Left ventricle myocardium inferior (tissue), 1 donor: Measurements from ENCODE around the gene PRCC. TPM values are rescaled to one million over a fixed set of nuclear protein-coding genes. Genes with fewer than 3 reads are reported as not detected.
A peak's percentile ranks its signal among the peaks of the same experiment; 100 is the strongest.

ENCODE experiments used
- DNase-seq: peaks from one replicate; pipeline ENCODE4 v3.0.0-alpha.2; 2020
- H3K27ac ChIP-seq: fragments of 200-600 bp; replicated peaks from 2 replicates; pipeline ENCODE4 v1.8.0; 2021
- H3K27me3 ChIP-seq: fragments of 200-600 bp; 2 replicates; pipeline ENCODE4 v1.8.0; 2021; ENCODE audit warnings: low read depth
- H3K36me3 ChIP-seq: fragments of 200-600 bp; 2 replicates; pipeline ENCODE4 v1.8.0; 2021
- H3K4me1 ChIP-seq: fragments of 200-600 bp; 2 replicates; pipeline ENCODE4 v1.8.0; 2021
- H3K4me3 ChIP-seq: fragments of 200-600 bp; 2 replicates; pipeline ENCODE4 v1.8.0; 2021; ENCODE audit warnings: mild to moderate bottlenecking, moderate library complexity
- H3K9me3 ChIP-seq: fragments of 200-600 bp; replicated peaks from 2 replicates; pipeline ENCODE4 v1.8.0; 2021
- CTCF ChIP-seq: fragments of 200-600 bp; IDR thresholded peaks from 2 replicates; pipeline ENCODE4 v1.8.0; 2021; ENCODE audit warnings: antibody characterized with exemption, mild to moderate bottlenecking, borderline replicate concordance
- intact Hi-C: fragments of 100-400 bp; cut with micrococcal nuclease; formaldehyde crosslinking; loops from one replicate; pipeline ENCODE4 v1.11.0; 2022
- total RNA-seq: library from RNA; stranded (reverse); fragmentation: NEBNext Ultra II Directional; extraction: Animal tissue kit (Norgen Biotek cat#: 25700); gene quantifications from one replicate; pipeline ENCODE4 v1.2.1, GENCODE V29; 2021
- donor health status: DM: no; HTN: yes; CAD: no; lungs with severe emphysema.

Gene PRCC
- total RNA-seq, 1 donor from 2014 or later = 36.3 TPM

GRCh38 chr1:156803086-156803851 lies 35.9 kb downstream of the PRCC start:
- Histone ChIP-seq H3K9me3 (no peaks in the 10 kb centered on the region), H3K36me3 (peaks cover 30% of the 10 kb centered on the region), H3K27me3 (no peaks in the 10 kb centered on the region), H3K4me3 (no peak overlapping the region), H3K4me1 (peaks cover 74% of the 10 kb centered on the region), H3K27ac (no peak overlapping the region)
- no peak for DNase-seq
- intact Hi-C loops = no loop called here
- TF ChIP-seq CTCF = no peak

GRCh38 chr1:156804026-156804425 lies 36.7 kb downstream of the PRCC start:
- no peaks in the 10 kb centered on the region for H3K9me3 ChIP-seq
- H3K4me3 ChIP-seq = no peak overlapping the region
- no peak for TF ChIP-seq CTCF
- H3K4me1 ChIP-seq = peaks cover 74% of the 10 kb centered on the region
- H3K27ac ChIP-seq = no peak overlapping the region
- intact Hi-C loops = no loop called here
- DNase-seq = no peak
- peaks cover 22% of the 10 kb centered on the region for H3K36me3 ChIP-seq
- H3K27me3 ChIP-seq = no peaks in the 10 kb centered on the region

- TF ChIP-seq CTCF = no peak
Observed at GRCh38 chr1:156804572-156805243, 37.4 kb downstream of the PRCC start.

GRCh38 chr1:156805766-156806511 lies 38.6 kb downstream of the PRCC start:
- intact Hi-C loops = no loop called here
- H3K4me3 ChIP-seq = no peak overlapping the region
- H3K27ac ChIP-seq = peak overlapping the region; percentile 67
- H3K36me3 ChIP-seq = peaks cover 3% of the 10 kb centered on the region
- H3K27me3 ChIP-seq = peaks cover 3% of the 10 kb centered on the region
- TF ChIP-seq CTCF = no peak
- H3K9me3 ChIP-seq = no peaks in the 10 kb centered on the region
- DNase-seq = peak; percentile 66
- H3K4me1 ChIP-seq = peaks cover 63% of the 10 kb centered on the region

More at GRCh38 chr1:156804572-156805243, 37.4 kb downstream of the PRCC start:
- no peak for DNase-seq
- intact Hi-C loops = no loop called here
- Histone ChIP-seq H3K27me3 (no peaks in the 10 kb centered on the region), H3K36me3 (peaks cover 15% of the 10 kb centered on the region), H3K9me3 (no peaks in the 10 kb centered on the region), H3K4me3 (no peak overlapping the region), H3K4me1 (peaks cover 74% of the 10 kb centered on the region), H3K27ac (no peak overlapping the region)
